Small intestine (tissue), 7 donors: Measurements from ENCODE around the gene GLG1. TPM values are rescaled to one million over a fixed set of nuclear protein-coding genes. Genes with fewer than 3 reads are reported as not detected.
"Not testable (repeated sequence)": the region's sequence is repeated elsewhere in the genome, so short reads cannot be mapped to it uniquely, and the experiment has no call there.

Experiments used
- DNase-seq, 2 donors: peaks; one replicate each; pipeline versions ENCODE4 v3.0.0 to v3.0.0-alpha.2; 2013
- FAIRE-seq: peaks from 2 replicates; lab custom pipeline; 2012; peaks lifted over from hg19 to GRCh38; lab: Jason Lieb, UNC
- H3K27ac ChIP-seq, 3 donors: one replicate each; pipeline ENCODE4 v1.5.1; 2013; ENCODE audit warnings: low read length in 2 of 3, mild to moderate bottlenecking in 2 of 3, control low read depth in 1 of 3, inconsistent platforms in 1 of 3, low read depth in 1 of 3, moderate library complexity in 1 of 3
- H3K27me3 ChIP-seq, 3 donors: one replicate each; pipeline ENCODE4 v1.6.1; 2013; ENCODE audit warnings: low read length in 3 of 3, inconsistent platforms in 1 of 3; ENCODE audit not compliant: control insufficient read depth in 3 of 3, insufficient read depth in 3 of 3
- H3K36me3 ChIP-seq, 3 donors: one replicate each; pipeline ENCODE4 v1.6.1; 2013; ENCODE audit warnings: low read length in 3 of 3, inconsistent platforms in 1 of 3, low read depth in 1 of 3, mild to moderate bottlenecking in 1 of 3, moderate library complexity in 1 of 3; ENCODE audit not compliant: control insufficient read depth in 3 of 3, insufficient read depth in 2 of 3
- H3K4me1 ChIP-seq, 3 donors: one replicate each; pipeline ENCODE4 v1.6.1; 2013; ENCODE audit warnings: low read length in 2 of 3, inconsistent platforms in 1 of 3, low read depth in 1 of 3, mild to moderate bottlenecking in 1 of 3, moderate library complexity in 1 of 3; ENCODE audit not compliant: control insufficient read depth in 3 of 3, insufficient read depth in 2 of 3
- H3K4me3 ChIP-seq, 3 donors: one replicate each; pipeline ENCODE4 v1.5.1; 2013; ENCODE audit warnings: low read length in 3 of 3, control low read depth in 1 of 3, inconsistent platforms in 1 of 3, low read depth in 1 of 3, mild to moderate bottlenecking in 1 of 3, moderate library complexity in 1 of 3
- H3K9me3 ChIP-seq, 2 donors: one replicate each; pipeline ENCODE4 v1.6.1; 2013; ENCODE audit warnings: low read depth in 1 of 2, low read length in 1 of 2; ENCODE audit not compliant: control insufficient read depth in 2 of 2, insufficient read depth in 1 of 2
- WGBS, 3 donors: extraction: QIAGEN DNeasy Blood & Tissue Kit; methylation state at CpG; one replicate each; pipeline ENCODE4 v1.1.7; 2013; 5-methylcytosine and 5-hydroxymethylcytosine counted together
- polyA plus RNA-seq, 4 donors: library from polyadenylated mRNA; stranded (reverse) in 3 of 4; unstranded in 1 of 4; fragments of 200-250 nt in 3 of 4; fragments of 120-200 nt in 1 of 4; gene quantifications; one replicate each; pipeline versions ENCODE4 v1.2.1 to v1.2.3, GENCODE V29; 2013
- donor health status: healthy with polysubstance abuse.
- donor health status: control.
- donor health status: control.
- donor health status: Bipolar disorder and iron deficiency.
- donor health status: healthy.

Gene GLG1
- polyA plus RNA-seq, 4 donors, result 12.2 to 102 (median 28.2) TPM

- Histone ChIP-seq H3K27me3 (no peaks in the 10 kb centered on the region), H3K27ac (peak overlapping the region in 1 of 3 donors; percentile 49), H3K9me3 (no peaks in the 10 kb centered on the region), H3K36me3 (peaks cover 0 to 13% (median 0%) of the 10 kb centered on the region in 3 donors), H3K4me1 (peaks cover 0 to 3% (median 1%) of the 10 kb centered on the region in 3 donors), H3K4me3 (no peak overlapping the region)
- peak; percentile 48 to 63 for DNase-seq
- no peak for FAIRE-seq
- 78 to 87% (median 85%) methylated on average over 7 of the region's 7 CpGs for WGBS, 3 donors
These were observed 43.1 kb downstream of the GLG1 start for GRCh38 chr16:74563828-74564263.

GRCh38 chr16:74562117-74562516 lies 44.8 kb downstream of the GLG1 start:
- Histone ChIP-seq H3K9me3 (no peaks in the 10 kb centered on the region), H3K27ac (no peak overlapping the region), H3K27me3 (no peaks in the 10 kb centered on the region), H3K36me3 (peaks cover 0 to 14% (median 0%) of the 10 kb centered on the region in 3 donors), H3K4me1 (peaks cover 0 to 3% (median 0%) of the 10 kb centered on the region in 3 donors), H3K4me3 (no peak overlapping the region)
- DNase-seq (no peak), FAIRE-seq (no peak)
- 88 to 97% (median 90%) methylated on average over 1 of the region's 1 CpG for WGBS, 3 donors

DNA sequence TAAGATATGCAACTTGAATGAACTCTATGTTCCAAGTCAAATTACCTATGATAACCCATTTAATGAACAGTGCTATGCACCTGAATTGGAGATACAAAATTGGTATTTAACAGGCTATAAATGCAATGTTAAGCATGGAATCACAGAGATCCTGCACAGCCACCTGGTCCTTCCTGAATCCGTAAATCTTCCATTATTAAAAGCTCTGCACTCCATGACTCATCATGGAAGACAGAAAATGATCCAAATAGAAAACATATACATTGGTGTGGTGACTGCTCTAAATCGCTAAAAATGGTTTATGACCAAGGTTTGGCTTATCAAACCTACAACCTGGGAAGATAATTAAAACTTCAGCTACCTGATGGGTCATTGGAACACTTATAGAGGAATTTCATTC lies 45.3 kb downstream of the GLG1 start:
- DNase-seq (no peak), FAIRE-seq (no peak)
- Histone ChIP-seq H3K36me3 (peaks cover 0 to 14% (median 0%) of the 10 kb centered on the region in 3 donors), H3K4me1 (peaks cover 0 to 3% (median 0%) of the 10 kb centered on the region in 3 donors), H3K27ac (no peak overlapping the region), H3K27me3 (no peaks in the 10 kb centered on the region), H3K9me3 (no peaks in the 10 kb centered on the region), H3K4me3 (no peak overlapping the region)
- WGBS, 3 donors, result 88 to 94% (median 91%) methylated on average over 2 of the region's 2 CpGs

DNA sequence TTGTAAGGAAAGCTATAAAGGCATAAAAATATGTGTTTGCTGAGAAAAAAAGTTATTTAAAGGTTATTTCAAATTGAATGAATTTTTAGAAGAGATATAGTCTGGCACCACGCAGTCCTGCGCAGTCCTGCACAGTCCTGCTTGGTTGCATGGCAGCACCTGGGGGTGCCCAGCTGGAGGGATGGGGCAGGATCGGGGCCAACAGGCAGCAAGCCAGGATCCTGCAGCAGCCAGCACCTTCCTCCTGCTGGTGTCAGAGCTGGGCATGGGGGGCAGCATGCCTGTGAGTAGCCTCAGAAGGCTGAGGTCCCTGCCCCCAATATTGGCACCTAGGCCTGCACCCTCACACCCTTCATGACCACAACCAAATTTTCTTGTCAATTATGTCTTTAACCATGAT lies 46.0 kb downstream of the GLG1 start:
- peaks cover 0 to 3% (median 0%) of the 10 kb centered on the region in 3 donors for H3K4me1 ChIP-seq
- WGBS, 3 donors, result 84 to 96% (median 94%) methylated on average over 3 of the region's 3 CpGs
- no peak overlapping the region for H3K27ac ChIP-seq
- no peak for DNase-seq
- no peaks in the 10 kb centered on the region for H3K9me3 ChIP-seq
- FAIRE-seq, result no peak
- no peak overlapping the region for H3K4me3 ChIP-seq
- peaks cover 0 to 14% (median 0%) of the 10 kb centered on the region in 3 donors for H3K36me3 ChIP-seq
- no peaks in the 10 kb centered on the region for H3K27me3 ChIP-seq

DNA sequence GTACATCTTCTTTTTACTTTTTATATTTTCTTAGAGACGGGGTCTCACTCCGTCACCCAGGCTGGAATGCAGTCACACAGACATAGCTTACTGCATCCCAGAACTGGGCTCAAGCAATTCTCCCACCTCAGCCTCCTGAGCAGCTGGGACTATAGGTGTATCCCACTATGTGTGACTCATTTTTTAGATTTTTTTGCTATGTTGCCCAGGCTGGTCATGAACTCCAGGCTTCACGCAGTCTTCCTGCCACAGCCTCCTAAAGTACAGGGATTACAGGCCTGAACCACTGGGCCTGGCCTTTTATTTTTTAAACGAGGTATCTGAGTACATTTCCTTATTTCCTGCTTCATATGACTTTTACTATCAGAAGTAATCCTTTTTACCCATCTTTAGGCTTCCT lies 48.0 kb downstream of the GLG1 start:
- WGBS, 3 donors, result 66 to 72% (median 66%) methylated on average over 4 of the region's 4 CpGs

GRCh38 chr16:74557275-74557674 lies 49.6 kb downstream of the GLG1 start:
- H3K9me3 ChIP-seq, result no peaks in the 10 kb centered on the region
- DNase-seq (no peak), FAIRE-seq (no peak)
- H3K4me1 ChIP-seq, result no peaks in the 10 kb centered on the region
- peaks cover 0 to 10% (median 0%) of the 10 kb centered on the region in 3 donors for H3K36me3 ChIP-seq
- 80 to 89% (median 83%) methylated on average over 1 of the region's 1 CpG for WGBS, 3 donors
- no peaks in the 10 kb centered on the region for H3K27me3 ChIP-seq
- H3K27ac ChIP-seq, result no peak overlapping the region
- H3K4me3 ChIP-seq, result no peak overlapping the region

More for the DNA sequence above, 48.0 kb downstream of the GLG1 start:
- peaks cover 0 to 14% (median 0%) of the 10 kb centered on the region in 3 donors for H3K36me3 ChIP-seq
- peaks cover 0 to under 1% (median 0%) of the 10 kb centered on the region in 3 donors for H3K4me1 ChIP-seq
- FAIRE-seq, result no peak
- no peak overlapping the region for H3K27ac ChIP-seq
- no peaks in the 10 kb centered on the region for H3K9me3 ChIP-seq
- no peaks in the 10 kb centered on the region for H3K27me3 ChIP-seq
- H3K4me3 ChIP-seq, result no peak overlapping the region
- no peak for DNase-seq

DNA sequence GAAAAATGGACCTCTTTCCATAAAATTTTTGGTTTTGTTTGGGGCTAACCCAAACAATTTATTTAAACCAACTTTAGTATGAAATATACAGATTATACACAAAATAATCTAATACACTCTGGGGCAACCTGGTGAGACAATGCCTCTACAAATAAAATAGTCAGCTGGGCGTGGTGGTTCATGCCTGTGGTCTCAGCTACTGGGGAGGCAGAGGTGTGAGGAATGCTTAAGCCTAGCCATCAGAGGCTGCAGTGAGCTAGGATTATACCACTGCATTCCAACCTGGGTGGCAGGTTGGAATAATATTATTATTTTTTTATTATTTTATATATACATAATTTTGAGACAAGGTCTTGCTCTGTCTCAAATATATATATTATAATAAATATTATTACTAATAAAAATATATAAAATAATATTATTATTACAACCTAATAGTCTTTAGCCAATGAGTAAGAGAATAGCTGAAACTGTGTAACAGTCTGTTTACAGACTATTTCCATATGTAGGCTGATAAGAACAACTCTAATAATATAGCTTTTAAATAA lies 50.5 kb downstream of the GLG1 start:
- FAIRE-seq (no peak), DNase-seq (no peak)
- H3K27ac ChIP-seq, result no peak overlapping the region
- H3K4me3 ChIP-seq, result no peak overlapping the region
- H3K27me3 ChIP-seq, result no peaks in the 10 kb centered on the region
- no peaks in the 10 kb centered on the region for H3K9me3 ChIP-seq
- H3K4me1 ChIP-seq, result no peaks in the 10 kb centered on the region
- WGBS, 3 donors, result 95 to 100% (median 96%) methylated on average over 1 of the region's 1 CpG
- H3K36me3 ChIP-seq, result peaks cover 0 to 10% (median 0%) of the 10 kb centered on the region in 3 donors

DNA sequence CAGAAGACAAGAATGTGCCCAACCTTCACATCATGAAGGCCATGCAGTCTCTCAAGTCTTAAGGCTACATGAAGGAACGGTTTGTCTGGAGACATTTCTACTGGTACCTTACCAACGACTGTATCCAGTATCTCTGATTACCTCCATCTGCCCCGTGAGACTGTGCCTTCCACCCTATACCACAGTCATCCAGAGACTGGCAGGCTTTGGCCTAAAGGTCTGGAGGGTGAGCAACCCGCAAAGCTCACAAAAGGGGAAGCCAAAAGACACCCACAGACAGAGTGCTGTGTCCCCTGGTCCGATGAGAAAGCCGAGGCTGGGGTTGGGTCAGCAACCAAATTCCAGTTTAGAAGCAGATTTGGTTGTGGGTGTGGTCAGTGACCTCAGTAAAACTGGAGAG lies 54.6 kb downstream of the GLG1 start:
- H3K9me3 ChIP-seq, H3K4me3 ChIP-seq, H3K27me3 ChIP-seq, H3K27ac ChIP-seq, FAIRE-seq, H3K36me3 ChIP-seq, DNase-seq, H3K4me1 ChIP-seq: not testable (repeated sequence)
- WGBS, 3 donors, result 88 to 95% (median 95%) methylated on average over 4 to 6 of the region's 6 CpGs
